A673 (cell line): ENCODE measurements around the gene LMBRD1. TPM values are rescaled to one million over a fixed set of nuclear protein-coding genes. Genes with fewer than 3 reads are reported as not detected.

Experiments used
- BruUV-seq: library from RNA; stranded (reverse); fragments of 400-500 nt; replicated peaks from 2 replicates; lab custom pipeline; 2021; lab: Mats Ljungman, UMichigan
- CTCF ChIA-PET: fragments of 300-600 bp; sonication (Branson Sonifier 250); formaldehyde crosslinking; loops from one replicate; lab custom pipeline; 2022; ENCODE audit warnings: antibody characterized with exemption; lab: Charles Lee
- POLR2A ChIA-PET: fragments of 300-600 bp; sonication (Branson Sonifier 250); formaldehyde crosslinking; loops from one replicate; lab custom pipeline; 2022; ENCODE audit warnings: antibody characterized with exemption; ENCODE audit not compliant: low non-redundant PET; lab: Charles Lee
- DNase-seq: peaks from one replicate; pipeline ENCODE4 v3.0.0-alpha.2; 2015; ENCODE audit warnings: low spot score
- H3K27ac ChIP-seq: fragments of 200-600 bp; sonication (generic); 2 replicates; pipeline ENCODE4 v1.5.1; 2016; ENCODE audit warnings: mixed run types, low read depth, mild to moderate bottlenecking, mixed read lengths, antibody characterized with exemption, low read length; ENCODE audit not compliant: poor library complexity, severe bottlenecking
- H3K27me3 ChIP-seq: fragments of 200-600 bp; sonication (generic); replicated peaks from 2 replicates; pipeline ENCODE4 v1.6.1; 2017; ENCODE audit warnings: mixed run types, low read depth, mild to moderate bottlenecking, mixed read lengths, antibody characterized with exemption, low read length; ENCODE audit not compliant: insufficient read depth, poor library complexity
- H3K36me3 ChIP-seq: fragments of 200-600 bp; sonication (generic); 2 replicates; pipeline ENCODE4 v1.6.1; 2016; ENCODE audit warnings: mixed run types, mild to moderate bottlenecking, mixed read lengths, antibody characterized with exemption, low read length; ENCODE audit not compliant: insufficient read depth, poor library complexity, severe bottlenecking
- H3K4me1 ChIP-seq: fragments of 200-600 bp; sonication (generic); 2 replicates; pipeline ENCODE4 v1.6.1; 2017; ENCODE audit warnings: mixed run types, mild to moderate bottlenecking, mixed read lengths, antibody characterized with exemption, low read length; ENCODE audit not compliant: insufficient read depth, poor library complexity, severe bottlenecking
- H3K4me3 ChIP-seq: fragments of 200-600 bp; sonication (generic); 2 replicates; pipeline ENCODE4 v1.5.1; 2016; ENCODE audit warnings: low read depth, mixed run types, mild to moderate bottlenecking, mixed read lengths, low read length; ENCODE audit not compliant: poor library complexity, severe bottlenecking
- H3K9me3 ChIP-seq: fragments of 200-600 bp; sonication (generic); 2 replicates; pipeline ENCODE4 v1.6.1; 2016; ENCODE audit warnings: mixed run types, low read depth, mild to moderate bottlenecking, mixed read lengths, antibody characterized with exemption, low read length; ENCODE audit not compliant: poor library complexity, severe bottlenecking
- CTCF ChIP-seq: fragments of 300-800, 200-600 bp; sonication (generic); conservative IDR thresholded peaks from 2 replicates; pipeline ENCODE4 v1.5.1; 2017; ENCODE audit warnings: low read depth, mild to moderate bottlenecking, antibody characterized with exemption, low read length, moderate library complexity, mixed read lengths
- EZH2 ChIP-seq: fragments of 200-600 bp; sonication (generic); IDR thresholded peaks from 2 replicates; pipeline ENCODE4 v1.6.1; 2017; ENCODE audit warnings: borderline replicate concordance, low read depth, mild to moderate bottlenecking, mixed read lengths, antibody characterized with exemption, low read length; ENCODE audit not compliant: poor library complexity, severe bottlenecking
- intact Hi-C: fragments of 100-400 bp; cut with micrococcal nuclease; formaldehyde crosslinking; loops from one replicate; pipeline ENCODE4 v1.10.0; 2022; ENCODE audit not compliant: unreplicated experiment
- total RNA-seq: library from RNA; stranded (reverse); gene quantifications from 2 replicates; pipeline ENCODE4 v1.2.3, GENCODE V29; 2021

LMBRD1 gene
- total RNA-seq, 1 experiment from 2014 or later = 19.8 TPM

DNA sequence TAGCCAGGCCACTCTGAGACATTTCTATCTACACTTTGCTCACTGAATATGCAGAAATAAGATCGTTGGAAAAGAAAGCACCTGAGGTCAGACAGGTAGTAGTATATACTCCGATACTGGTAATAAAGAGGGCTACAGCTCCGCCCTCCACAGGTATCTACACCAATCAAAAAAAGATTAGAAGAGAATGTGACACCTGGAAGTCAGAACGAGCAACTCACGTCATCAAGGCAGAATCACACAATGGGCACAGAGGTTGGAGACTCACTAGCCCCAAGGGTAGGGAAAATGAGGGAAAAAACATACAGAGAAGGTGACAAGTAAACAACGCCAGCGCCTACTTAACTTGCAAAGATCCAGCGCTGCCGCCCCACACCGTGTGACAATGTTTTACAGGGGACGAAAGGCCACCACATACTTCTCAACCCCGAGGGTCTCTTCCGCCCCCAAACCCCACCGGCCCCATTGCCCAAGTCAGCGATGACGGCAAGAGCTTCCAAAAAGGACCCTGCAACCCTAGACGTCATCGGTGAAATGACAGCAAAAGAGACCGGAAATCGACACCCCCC lies 653 bp downstream of the LMBRD1 start:
- Histone ChIP-seq H3K4me1 (peaks cover 8% of the 10 kb centered on the region), H3K27ac (peak overlapping the region; percentile 82), H3K4me3 (peak overlapping the region; percentile 92), H3K36me3 (no peaks in the 10 kb centered on the region), H3K9me3 (no peaks in the 10 kb centered on the region), H3K27me3 (no peaks in the 10 kb centered on the region)
- CTCF ChIA-PET = interaction anchor here (0.5 to 1.2 kb wide), 7 partner anchors 15 to 1161 kb away, joined by 3 to 12 read pairs (median 5); partner anchors contain the start of gene ADGRB3
- TF ChIP-seq EZH2 = no peak
- TF ChIP-seq CTCF = no peak
- POLR2A ChIA-PET = no interaction called here
- intact Hi-C loops = no loop called here
- BruUV-seq = TSS peak; percentile 64
- DNase-seq = peak; percentile 34

- Histone ChIP-seq H3K9me3 (no peaks in the 10 kb centered on the region), H3K4me3 (peak overlapping the region; percentile 92), H3K36me3 (no peaks in the 10 kb centered on the region), H3K4me1 (peaks cover 14% of the 10 kb centered on the region), H3K27ac (peak overlapping the region; percentile 82), H3K27me3 (no peaks in the 10 kb centered on the region)
- POLR2A ChIA-PET = no interaction called here
- TF ChIP-seq CTCF = no peak
- TF ChIP-seq EZH2 = no peak
- intact Hi-C loops = no loop called here
- CTCF ChIA-PET = no interaction called here
- DNase-seq = no peak
- BruUV-seq = no TSS peak
These were observed 1.2 kb downstream of the LMBRD1 start for GRCh38 chr6:69795469-69796072.

GRCh38 chr6:69792292-69792691 lies 4.5 kb downstream of the LMBRD1 start:
- Histone ChIP-seq H3K4me1 (peaks cover 29% of the 10 kb centered on the region), H3K27me3 (no peaks in the 10 kb centered on the region), H3K9me3 (no peaks in the 10 kb centered on the region), H3K36me3 (peaks cover 7% of the 10 kb centered on the region), H3K27ac (no peak overlapping the region), H3K4me3 (no peak overlapping the region)
- BruUV-seq = no TSS peak
- ChIA-PET CTCF (no interaction called here), POLR2A (no interaction called here)
- intact Hi-C loops = no loop called here
- DNase-seq = no peak
- no peak for TF ChIP-seq CTCF
- TF ChIP-seq EZH2 = no peak
